ENCODE measurements around the gene IVL.

The IVL gene

DNA sequence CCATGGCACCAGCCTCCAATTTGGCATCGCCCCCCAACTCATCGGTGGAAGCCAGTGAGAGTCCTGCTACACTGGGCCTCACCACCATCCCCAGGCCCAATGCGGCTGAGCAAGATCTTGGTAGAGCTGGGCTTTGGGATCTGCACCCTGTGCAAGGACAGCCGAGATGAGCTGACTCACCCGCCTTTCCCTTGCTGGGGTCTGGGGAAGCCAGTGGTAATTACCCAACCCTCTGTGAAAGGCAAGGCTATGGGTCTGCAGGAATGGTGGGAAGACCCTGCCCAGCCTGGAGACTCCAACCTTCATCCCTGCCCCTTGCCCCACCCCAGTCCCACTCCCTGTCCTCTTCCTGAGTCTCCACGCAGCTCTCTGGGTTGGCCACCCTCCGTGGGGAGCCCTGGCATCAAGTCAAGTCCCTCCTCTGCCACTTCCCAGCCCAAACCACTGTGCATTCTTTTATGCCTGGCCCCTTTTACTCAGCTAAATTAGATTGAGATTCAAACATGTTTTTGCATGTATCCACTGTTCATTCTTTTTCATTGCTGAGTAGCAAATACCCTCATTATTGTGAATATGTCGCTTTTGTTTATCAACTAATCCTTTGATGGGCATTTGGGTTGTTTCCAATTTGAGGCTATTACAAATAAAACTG lies 21.5 kb upstream of the IVL start:
- DNase-seq (ENCODE audit: low read depth in 2 of 2) = no peak

- DNase-seq (ENCODE audit: low read depth in 2 of 2) = no peak
These were observed 20.2 kb upstream of the IVL start for GRCh38 chr1:152888126-152888525.

GRCh38 chr1:152899027-152899426 lies 9.3 kb upstream of the IVL start:
- no peak for DNase-seq (ENCODE audit: low read depth in 2 of 2)

DNA sequence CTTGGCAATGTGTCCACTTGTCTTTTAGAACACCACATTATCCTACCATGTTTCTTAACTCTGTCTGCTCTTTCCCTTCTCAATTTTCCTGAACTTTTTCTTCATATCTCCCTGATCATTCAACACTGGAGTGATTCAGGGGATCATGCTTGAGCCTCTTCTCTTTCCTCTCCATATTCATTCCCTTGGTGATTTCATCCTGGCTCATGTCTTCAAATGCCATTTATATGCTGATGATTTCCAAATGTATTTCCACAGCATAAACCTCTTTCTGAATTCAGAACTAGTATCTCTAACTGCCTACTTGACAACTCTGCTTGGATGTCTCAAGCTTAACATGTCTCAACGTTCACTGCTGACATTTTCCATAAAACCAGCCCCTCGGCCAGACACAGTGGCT lies 8.5 kb upstream of the IVL start:
- DNase-seq (ENCODE audit: low read depth in 2 of 2) = no peak

GRCh38 chr1:152901631-152902030 lies 6.7 kb upstream of the IVL start:
- no peak for DNase-seq (ENCODE audit: low read depth in 2 of 2)

- no peak for DNase-seq (ENCODE audit: low read depth in 2 of 2)
These were observed 5.7 kb upstream of the IVL start for GRCh38 chr1:152902636-152903035.

- DNase-seq (ENCODE audit: low read depth in 2 of 2) = no peak
These were observed 3.5 kb upstream of the IVL start for GRCh38 chr1:152904688-152905440.

- DNase-seq (ENCODE audit: low read depth in 2 of 2) = no peak
These were observed 2.3 kb upstream of the IVL start for GRCh38 chr1:152906023-152906565.

- no peak for DNase-seq (ENCODE audit: low read depth in 2 of 2)
These were observed 860 bp downstream of the IVL start for GRCh38 chr1:152909206-152909605.

DNA sequence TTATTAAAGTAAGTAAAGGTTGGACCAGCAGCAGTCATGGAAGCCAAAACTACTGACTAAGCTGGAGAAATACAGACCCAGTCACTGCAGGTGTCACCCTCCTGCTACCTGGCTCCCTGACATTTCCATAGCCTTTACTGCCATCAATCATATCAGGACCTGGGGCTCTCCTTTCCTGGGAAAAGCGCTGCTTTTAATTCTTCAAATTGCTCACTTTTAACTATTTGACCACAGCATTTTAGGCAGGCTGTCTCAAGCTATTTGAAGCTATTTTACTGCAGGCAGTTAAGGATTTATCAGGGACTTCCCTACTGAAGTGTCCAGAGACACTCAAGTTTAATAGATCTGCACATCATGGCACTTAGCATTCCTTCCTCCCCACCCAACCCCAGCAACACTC lies 4.1 kb downstream of the IVL start:
- DNase-seq (ENCODE audit: low read depth in 2 of 2) = no peak

DNA sequence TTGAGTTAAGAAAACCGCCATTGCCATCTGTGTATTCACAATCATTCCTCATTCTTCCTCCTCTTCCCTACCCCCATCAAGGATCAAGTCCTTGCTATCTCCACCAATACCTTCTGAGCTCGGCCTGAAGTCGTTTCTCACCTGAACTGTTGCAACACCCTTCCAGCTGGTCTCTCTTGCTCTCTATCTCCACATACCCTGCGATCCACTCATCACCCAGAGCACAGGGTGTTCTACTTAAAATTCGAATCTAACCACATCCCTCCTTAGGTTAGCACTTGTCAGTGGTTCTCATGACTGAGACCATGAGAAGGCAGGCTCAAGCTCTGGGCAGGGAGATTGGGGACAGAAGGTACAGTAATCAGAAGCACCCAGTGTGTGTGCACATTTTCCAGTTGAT lies 4.6 kb downstream of the IVL start:
- DNase-seq (ENCODE audit: low read depth in 2 of 2) = no peak

GRCh38 chr1:152917794-152918193 lies 9.4 kb downstream of the IVL start:
- DNase-seq (ENCODE audit: low read depth in 2 of 2) = no peak

DNA sequence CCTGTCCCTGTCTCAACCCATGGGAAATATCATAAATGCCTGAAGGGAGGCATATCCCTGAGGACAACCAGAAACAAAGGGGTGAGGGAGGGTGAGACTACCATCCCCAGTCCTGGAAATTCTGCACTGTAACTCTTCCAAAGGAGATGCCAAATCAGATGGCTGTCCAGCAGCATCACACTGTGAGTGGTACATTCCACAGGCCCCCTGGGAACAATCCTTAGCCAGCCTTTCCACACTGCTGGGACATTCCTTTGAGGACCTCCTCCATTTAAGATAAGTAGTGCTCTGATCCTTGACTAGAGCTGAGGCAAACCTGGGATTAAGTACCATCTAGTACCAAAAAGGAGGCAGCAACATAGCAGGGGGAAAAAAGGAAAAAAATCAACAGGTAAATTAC lies 10.7 kb downstream of the IVL start:
- no peak for DNase-seq (ENCODE audit: low read depth in 2 of 2)

- no peak for DNase-seq (ENCODE audit: low read depth in 2 of 2)
These were observed 15.8 kb downstream of the IVL start for GRCh38 chr1:152924191-152924590.

DNA sequence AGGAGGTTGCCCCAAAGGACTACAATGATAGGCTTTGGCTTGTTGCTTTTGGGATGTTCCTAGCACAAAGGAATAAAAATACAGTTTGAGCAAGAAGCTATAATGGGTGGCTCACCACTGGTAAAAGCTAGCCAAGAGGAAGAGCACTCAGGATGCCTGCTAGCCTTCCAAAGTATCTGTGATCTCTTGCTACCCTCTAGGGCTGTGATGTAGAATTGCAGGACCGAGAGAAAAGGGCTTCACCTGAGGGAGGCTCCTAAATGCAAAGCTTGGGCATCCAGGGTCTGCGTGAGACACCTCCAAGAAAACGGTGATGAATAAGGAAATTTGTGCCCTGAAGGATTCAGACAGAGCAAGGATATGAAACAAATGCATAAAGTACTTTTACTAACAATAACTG lies 17.7 kb downstream of the IVL start:
- DNase-seq (ENCODE audit: low read depth in 2 of 2) = no peak

DNA sequence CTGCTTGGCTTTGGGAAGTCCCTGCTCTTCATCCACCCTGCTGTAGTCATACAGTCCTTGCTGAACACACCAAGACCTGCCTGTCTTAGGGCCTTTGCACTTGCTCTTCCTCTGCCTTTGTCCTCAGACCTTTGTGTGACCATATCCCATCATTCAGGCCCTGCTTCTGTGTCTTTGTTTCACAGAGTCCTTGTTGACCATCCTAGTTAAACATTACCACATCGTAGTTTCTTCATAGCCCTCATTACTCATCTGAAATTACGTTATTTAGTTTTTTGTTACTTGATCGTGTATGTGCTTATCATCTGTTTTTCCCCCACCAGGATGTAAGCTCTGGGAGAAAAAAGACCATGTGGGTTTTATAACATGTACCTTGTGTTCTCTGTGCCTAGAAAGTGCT lies 20.3 kb downstream of the IVL start:
- DNase-seq (ENCODE audit: low read depth in 2 of 2) = no peak

GRCh38 chr1:152932170-152932811 lies 23.9 kb downstream of the IVL start:
- DNase-seq (ENCODE audit: low read depth in 2 of 2) = no peak

DNA sequence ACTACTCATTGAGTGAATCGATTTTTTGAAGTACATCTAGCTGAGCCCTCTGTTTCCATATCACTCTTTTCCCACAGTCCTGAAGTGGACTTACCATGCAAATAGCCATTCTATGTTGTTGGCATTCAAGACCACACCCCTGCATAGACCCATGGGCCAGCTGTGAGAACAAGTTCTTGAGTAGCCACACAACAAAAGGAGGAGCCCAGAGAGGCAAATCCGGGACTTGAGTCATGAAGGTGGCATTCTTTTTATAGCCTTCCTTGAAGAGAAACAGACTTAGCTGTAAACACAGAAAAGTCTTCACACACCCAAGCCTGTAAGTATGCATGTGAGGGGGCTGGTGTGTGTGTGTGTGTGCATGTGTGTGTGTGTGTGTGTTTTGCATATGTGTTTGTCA lies 24.9 kb downstream of the IVL start:
- DNase-seq (ENCODE audit: low read depth in 2 of 2) = no peak

DNA sequence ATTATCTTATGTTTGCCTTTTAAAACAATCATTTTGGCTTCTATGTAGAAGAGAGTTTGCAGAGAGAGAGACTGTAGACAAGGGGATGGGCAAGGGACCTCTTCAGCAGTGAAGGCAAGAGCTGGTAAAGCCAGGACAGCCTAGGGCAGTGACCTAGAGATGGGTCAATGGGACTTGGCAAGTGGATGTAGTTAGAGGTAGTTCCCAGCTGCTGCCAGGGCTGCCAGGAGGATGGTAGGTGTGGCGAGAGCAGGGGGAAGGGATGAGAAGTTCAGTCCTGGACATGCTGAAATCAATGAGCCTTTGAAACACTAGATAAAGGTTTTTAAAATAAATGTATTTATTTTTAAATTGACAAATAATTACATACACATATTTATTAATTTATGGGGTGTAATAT lies 32.3 kb downstream of the IVL start:
- no peak for DNase-seq (ENCODE audit: low read depth in 2 of 2)

- DNase-seq (ENCODE audit: low read depth in 2 of 2) = no peak
These were observed 32.8 kb downstream of the IVL start for GRCh38 chr1:152941037-152941711.

GRCh38 chr1:152942161-152942560 lies 33.8 kb downstream of the IVL start:
- no peak for DNase-seq (ENCODE audit: low read depth in 2 of 2)

GRCh38 chr1:152946248-152946647 lies 37.9 kb downstream of the IVL start:
- DNase-seq (ENCODE audit: low read depth in 2 of 2) = no peak
